Thyroid gland (tissue), 4 donors: Measurements from ENCODE around the gene FOXO6.

Experiments used
- POLR2A ChIP-seq, 2 donors: fragments of 450-650 bp; IDR thresholded peaks; one replicate each; pipeline ENCODE4 v1.6.1; 2017; ENCODE audit warnings: antibody characterized with exemption in 2 of 2, mild to moderate bottlenecking in 2 of 2, moderate library complexity in 1 of 2
- TF ChIP-seq, protein P1 (sequence below), 6 experiments: fragments of 200-600 bp in 3 of 6; fragments of 450-650 bp in 3 of 6; sonication (generic) in 3 of 6; IDR thresholded peaks; one replicate each; pipeline ENCODE4 v1.5.1; 2016 to 2019; ENCODE audit warnings: antibody characterized with exemption in 6 of 6, mild to moderate bottlenecking in 2 of 6, inconsistent platforms in 1 of 6, moderate library complexity in 1 of 6

DNA sequence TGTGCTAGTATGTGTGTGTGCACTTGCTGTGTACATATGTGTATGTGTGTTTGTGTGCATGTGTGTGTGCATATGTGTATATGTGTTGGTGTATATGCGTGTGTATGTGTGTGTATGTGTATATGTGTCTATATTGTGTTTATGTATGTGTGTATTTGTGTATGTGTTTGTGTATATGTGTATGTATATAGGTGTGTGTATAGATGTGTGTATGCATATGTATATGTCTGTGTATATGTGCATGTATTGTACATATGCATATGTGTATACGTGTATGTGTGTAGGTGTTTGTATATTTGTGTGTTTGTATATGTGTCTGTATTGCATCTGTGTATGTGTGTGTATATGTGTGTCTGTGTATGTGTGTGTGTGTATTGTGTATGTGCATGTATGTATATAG is 64.1 kb downstream of the FOXO6 start:
- TF ChIP-seq, protein P1, sequence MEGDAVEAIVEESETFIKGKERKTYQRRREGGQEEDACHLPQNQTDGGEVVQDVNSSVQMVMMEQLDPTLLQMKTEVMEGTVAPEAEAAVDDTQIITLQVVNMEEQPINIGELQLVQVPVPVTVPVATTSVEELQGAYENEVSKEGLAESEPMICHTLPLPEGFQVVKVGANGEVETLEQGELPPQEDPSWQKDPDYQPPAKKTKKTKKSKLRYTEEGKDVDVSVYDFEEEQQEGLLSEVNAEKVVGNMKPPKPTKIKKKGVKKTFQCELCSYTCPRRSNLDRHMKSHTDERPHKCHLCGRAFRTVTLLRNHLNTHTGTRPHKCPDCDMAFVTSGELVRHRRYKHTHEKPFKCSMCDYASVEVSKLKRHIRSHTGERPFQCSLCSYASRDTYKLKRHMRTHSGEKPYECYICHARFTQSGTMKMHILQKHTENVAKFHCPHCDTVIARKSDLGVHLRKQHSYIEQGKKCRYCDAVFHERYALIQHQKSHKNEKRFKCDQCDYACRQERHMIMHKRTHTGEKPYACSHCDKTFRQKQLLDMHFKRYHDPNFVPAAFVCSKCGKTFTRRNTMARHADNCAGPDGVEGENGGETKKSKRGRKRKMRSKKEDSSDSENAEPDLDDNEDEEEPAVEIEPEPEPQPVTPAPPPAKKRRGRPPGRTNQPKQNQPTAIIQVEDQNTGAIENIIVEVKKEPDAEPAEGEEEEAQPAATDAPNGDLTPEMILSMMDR (IDR thresholded peaks at IDR 0.05), result no peak
- no peak for TF ChIP-seq POLR2A (IDR thresholded peaks at IDR 0.05)
